GM19328 (cell line): ENCODE measurements around the gene TBC1D9B.

Experiments used
- ATAC-seq: cut with Tn5 transposase; IDR thresholded peaks from one replicate; pipeline ENCODE4 v1.9.1; 2021; ENCODE audit warnings: mild to moderate bottlenecking, moderate library complexity; ENCODE audit not compliant: unreplicated experiment

The TBC1D9B gene

GRCh38 chr5:179870952-179871351 is 36.7 kb downstream of the TBC1D9B start:
- no peak for ATAC-seq

DNA sequence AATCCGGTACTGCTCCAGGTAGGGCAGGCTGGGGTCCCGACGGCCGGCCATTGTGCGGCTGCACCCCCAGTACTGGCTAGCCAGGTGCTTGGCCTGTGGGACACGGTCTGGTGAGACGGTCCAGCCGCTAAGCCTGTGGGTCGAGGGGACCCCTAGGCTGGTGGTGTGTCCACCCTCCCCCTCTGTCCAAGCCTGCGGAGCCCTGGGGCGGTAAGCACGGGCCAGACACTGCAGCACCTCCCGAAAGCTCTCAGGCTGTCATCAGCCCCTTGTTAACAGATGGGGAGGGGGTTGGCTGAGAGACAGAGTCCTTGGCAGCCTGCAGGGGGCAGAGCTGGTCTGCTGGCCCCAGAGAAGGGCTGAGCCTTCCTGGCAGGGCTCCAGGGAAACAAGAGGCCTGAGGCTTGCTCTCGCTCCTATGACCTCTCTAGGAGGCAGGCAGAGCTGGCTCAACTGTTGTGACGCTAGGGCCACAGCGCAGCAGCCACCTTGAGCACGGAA is 37.2 kb downstream of the TBC1D9B start:
- ATAC-seq, result no peak

DNA sequence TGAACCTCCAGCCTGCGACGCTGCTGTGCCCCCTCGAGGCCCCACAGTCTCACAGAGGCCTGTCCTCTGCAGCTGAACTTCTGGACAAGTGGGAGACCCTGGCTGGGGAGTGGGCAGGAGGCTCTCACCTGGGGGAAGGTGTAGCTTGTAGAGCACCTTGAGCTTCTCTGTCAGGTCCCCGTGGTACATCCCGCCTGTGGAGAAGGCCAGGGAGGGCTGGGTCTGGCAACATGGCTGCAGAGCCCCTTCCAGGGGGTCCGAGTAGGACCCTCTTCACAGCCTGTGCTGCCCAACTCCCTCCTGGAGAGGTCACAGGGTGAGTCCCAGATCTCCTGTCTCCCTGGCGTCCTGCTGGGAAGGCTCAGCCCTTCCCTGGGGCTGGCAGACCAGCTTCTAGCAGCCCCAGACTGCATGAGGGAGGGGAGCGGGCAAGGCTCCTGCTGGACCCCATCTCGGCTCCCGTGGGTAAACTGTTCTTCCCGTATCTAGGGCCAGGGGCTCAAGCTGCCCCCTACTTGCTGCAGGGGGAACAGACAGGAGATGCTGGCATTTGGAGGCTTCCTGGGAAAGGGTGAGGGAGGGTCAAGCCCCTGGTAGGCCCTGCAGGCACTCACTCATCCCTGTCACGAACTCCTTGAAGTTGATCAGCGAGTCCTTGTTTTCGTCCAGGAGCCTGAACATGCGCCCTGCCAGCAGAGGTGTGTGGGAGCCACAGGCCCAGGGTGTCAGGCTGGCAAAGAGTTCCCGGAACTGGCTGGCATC is 37.9 kb downstream of the TBC1D9B start:
- ATAC-seq, result no peak

GRCh38 chr5:179869101-179869500 is 38.6 kb downstream of the TBC1D9B start:
- no peak for ATAC-seq

GRCh38 chr5:179868541-179868940 is 39.2 kb downstream of the TBC1D9B start:
- no peak for ATAC-seq

DNA sequence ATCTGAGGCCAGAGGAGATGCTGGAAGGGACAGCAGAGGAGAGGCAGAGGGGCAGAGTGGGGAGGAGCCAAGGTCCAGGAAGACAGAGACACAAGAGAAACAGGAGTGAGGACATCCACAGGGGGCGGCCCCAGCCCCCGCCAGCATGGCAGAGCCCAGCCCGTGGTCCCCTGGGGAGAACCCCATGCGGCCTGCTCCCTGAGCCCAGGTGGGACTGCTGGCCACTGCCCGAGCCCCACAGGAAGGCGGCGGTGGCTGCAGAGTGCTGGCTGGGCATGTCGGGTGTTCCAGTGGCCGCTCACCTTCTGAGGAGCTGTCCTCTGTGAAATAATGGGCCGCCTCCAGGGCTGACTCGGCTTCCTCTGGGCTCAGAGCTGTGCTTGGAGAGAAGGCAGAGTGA is 40.2 kb downstream of the TBC1D9B start:
- ATAC-seq, result no peak

- no peak for ATAC-seq
These were observed 40.6 kb downstream of the TBC1D9B start for GRCh38 chr5:179867079-179867465.

DNA sequence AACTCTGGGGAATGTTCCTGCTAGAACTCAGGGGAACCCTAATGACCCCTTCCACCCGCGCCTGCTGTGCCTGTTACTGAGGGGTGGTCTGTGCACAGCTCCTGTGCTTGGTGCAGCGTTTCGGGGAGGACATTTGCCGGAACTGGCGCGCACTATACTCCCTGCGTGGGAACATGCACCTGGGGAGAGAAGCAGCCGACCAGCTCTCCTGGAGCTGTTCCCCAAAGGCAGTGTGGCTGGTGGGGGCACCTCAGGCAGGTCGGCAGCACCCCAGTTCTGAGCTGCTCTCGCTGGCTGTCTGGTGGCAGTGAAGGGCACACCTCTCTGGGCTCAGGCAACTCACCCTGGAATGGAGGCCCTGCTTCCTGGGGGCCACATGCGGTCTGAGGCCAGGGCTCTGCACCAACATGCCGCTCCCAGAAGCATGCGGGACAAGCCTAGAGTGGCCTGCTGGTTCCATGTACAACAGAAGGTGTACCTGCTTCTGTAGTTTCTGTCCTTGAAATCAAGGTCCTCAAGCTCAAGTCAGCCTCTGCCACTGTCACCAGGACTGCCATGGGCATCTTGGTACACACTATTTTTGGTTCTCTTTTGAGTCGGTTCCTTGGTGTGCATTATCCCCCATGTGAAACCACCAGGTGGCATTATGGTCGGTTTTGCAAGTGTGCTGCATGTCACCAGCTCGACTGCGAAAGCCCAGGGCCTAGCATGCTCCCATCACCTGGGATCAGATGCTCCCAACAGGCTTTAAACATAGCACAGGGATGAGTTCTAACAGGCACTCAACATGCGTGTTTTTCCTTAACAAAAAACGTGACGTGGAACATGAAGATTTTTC is 41.2 kb downstream of the TBC1D9B start:
- ATAC-seq, result no peak

DNA sequence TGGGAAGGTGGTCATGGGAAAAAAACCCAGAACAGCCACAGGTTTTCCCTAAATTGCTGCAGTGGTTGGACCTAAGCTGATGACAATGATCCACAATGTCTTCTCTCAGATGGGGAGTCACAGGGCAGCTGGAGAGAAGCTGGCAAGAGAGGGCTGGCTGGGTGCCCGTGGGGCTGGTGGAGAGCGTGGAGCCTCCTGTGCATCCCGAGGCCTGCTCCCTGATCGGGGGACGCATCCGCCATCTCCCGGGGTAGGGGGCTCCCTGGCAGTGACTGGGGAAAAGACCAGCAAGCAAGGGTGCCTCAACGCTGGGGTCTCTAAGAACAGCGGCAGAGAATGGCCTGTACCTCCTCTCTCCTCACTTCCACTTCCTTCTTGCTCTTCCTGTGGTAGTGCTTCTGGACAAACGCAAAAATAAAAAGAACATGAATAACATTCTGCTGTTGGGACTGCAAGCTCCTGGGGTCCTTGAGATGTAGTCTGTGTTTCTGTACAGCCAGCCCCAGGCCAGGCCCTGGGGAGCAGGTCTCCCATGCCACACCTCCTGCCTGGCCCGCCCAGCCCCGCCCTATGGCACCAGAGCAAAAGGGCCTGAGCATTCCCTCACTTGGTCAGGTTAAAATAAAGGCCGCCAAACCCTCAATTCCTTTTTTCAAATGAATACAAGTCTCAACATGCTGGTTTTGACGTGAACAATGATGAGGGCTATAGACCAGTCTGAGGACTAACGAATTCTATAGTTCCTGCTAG is 42.0 kb downstream of the TBC1D9B start:
- no peak for ATAC-seq

DNA sequence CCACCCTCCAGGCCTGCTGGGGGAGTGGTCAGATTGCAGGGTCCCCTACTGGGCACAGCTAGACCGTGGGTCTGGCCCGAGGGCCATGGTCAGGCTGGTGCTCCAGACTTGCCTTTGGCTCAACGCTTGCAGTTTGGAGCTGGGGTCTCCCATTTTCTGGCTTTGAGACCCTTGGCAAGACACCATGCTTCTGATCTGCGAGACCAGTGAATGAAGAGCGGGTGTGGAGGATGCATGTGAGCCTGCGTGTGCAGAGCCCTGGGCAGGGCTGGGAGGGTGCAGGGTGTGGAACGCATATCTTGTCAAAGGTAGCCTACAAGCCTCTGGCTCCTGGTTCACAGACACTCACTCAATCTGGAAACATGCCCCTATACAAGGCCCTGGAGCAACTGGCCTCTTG is 43.0 kb downstream of the TBC1D9B start:
- no peak for ATAC-seq

GRCh38 chr5:179863449-179864085 is 44.1 kb downstream of the TBC1D9B start:
- ATAC-seq, result no peak

GRCh38 chr5:179862891-179863290 is 44.8 kb downstream of the TBC1D9B start:
- ATAC-seq, result no peak

DNA sequence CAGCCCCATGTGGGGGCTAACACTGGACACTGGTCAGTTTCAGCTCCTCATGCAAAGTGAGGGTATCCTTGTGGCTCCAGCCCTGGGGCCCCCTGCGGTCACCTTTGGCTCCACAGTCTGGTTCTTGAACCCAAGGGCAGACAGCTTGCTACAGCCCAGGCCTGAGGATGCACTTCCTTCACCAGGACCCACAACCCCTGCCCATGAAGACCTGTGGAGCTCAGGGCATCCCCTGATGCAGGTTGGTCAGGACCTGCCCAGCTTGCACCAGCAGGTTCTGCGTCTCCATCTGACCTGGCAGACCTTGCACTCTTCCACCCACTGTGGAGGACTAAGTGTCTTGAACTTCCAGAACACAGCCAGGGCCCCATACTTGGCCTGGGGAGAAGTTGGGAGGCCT is 45.4 kb downstream of the TBC1D9B start:
- ATAC-seq, result no peak

GRCh38 chr5:179860301-179860700 is 47.4 kb downstream of the TBC1D9B start:
- ATAC-seq, result no peak

- ATAC-seq, result peak; percentile 94
These were observed 48.9 kb downstream of the TBC1D9B start, which contains the start of gene MRNIP for GRCh38 chr5:179858586-179859427. Gene MRNIP, minus strand, starts transcription at chr5:179858817. Its CDS starts 21 bp downstream, at chr5:179858796.

DNA sequence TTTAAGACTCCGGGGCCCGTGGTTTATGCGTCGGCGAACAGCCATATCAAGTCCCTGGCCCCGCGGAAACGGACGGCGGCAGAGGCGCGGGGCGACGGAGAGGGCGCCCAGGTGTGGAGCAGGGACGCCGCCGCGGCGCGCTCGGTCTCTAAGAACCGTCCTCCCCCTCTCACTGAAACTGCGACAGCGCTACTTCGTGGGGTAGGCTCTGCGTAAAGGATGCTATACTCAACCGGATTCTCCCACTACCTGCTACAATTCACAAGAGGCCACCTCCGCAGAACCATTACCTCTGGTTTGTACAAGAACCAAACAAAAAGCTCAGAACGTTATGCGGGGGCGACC is 49.5 kb downstream of the TBC1D9B start:
- ATAC-seq, result peak; percentile 39

GRCh38 chr5:179854356-179854755 is 53.3 kb downstream of the TBC1D9B start:
- ATAC-seq, result no peak

DNA sequence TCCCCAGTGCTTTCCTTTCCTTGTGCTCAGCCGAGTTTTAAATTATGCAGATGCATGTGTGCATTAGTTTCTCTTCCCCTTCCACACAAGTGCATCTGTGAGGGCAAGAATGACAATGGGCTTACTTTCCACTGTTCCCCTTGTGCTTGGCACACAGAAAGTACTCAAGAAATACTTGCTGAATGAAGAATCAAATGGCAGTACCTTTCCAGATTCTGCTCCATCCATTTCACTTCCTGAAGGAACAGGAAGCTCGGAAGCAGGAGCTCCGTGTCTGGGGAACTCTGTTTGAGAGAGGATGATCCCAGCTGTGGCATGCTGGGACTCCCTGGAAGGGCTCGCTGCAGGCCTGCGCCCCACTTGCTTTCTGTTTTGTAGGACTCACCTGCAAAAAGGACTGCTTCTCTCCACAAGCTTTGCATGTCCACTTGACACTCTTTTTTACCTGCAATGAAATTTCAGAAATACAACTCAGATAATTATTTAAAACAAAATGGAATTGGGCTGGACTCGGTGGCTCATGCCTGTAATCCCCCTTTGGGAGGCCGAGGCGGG is 54.6 kb downstream of the TBC1D9B start:
- ATAC-seq, result peak; percentile 92

GRCh38 chr5:179841621-179842020 is 66.1 kb downstream of the TBC1D9B start:
- no peak for ATAC-seq

GRCh38 chr5:179840766-179841165 is 66.9 kb downstream of the TBC1D9B start:
- no peak for ATAC-seq
